T-helper 1 cell (primary cell): ENCODE measurements around the gene PLP2.
"Not testable (repeated sequence)": the region's sequence is repeated elsewhere in the genome, so short reads cannot be mapped to it uniquely, and the experiment has no call there.

ENCODE experiments used
- DNase-seq, 5 donors: peaks; one replicate each; pipeline ENCODE4 v3.0.0-alpha.2; 2012 to 2020

The PLP2 gene

GRCh38 chrX:49163555-49164419, 7.9 kb upstream of the PLP2 start:
- peak; percentile 64 to 85 (median 71) for DNase-seq

- DNase-seq: no peak
Measured at GRCh38 chrX:49164589-49165360, 6.9 kb upstream of the PLP2 start.

GRCh38 chrX:49165901-49166881, 5.5 kb upstream of the PLP2 start:
- peak; percentile 46 to 87 (median 60) for DNase-seq

GRCh38 chrX:49166914-49167739, 4.6 kb upstream of the PLP2 start:
- DNase-seq: peak; percentile 45 to 81 (median 53)

GRCh38 chrX:49167740-49168108, 4.0 kb upstream of the PLP2 start:
- no peak for DNase-seq

GRCh38 chrX:49172280-49172780, 632 bp downstream of the PLP2 start:
- peak; percentile 39 to 86 (median 45) for DNase-seq

GRCh38 chrX:49173544-49173943, 1.8 kb downstream of the PLP2 start:
- DNase-seq: not testable (repeated sequence)

- no peak for DNase-seq
Measured at GRCh38 chrX:49174723-49175122, 3.0 kb downstream of the PLP2 start.

- DNase-seq: no peak
Measured at GRCh38 chrX:49175435-49176274, 4.0 kb downstream of the PLP2 start.

GRCh38 chrX:49176421-49177326, 5.0 kb downstream of the PLP2 start:
- DNase-seq: no peak

- DNase-seq: no peak
Measured at GRCh38 chrX:49177338-49177833, 5.7 kb downstream of the PLP2 start.

- DNase-seq: no peak
Measured at GRCh38 chrX:49177873-49178480, 6.3 kb downstream of the PLP2 start.

GRCh38 chrX:49178537-49178936, 6.8 kb downstream of the PLP2 start:
- DNase-seq: no peak

- DNase-seq: no peak
Measured at GRCh38 chrX:49179358-49179757, 7.7 kb downstream of the PLP2 start.

- DNase-seq: no peak
Measured at GRCh38 chrX:49183701-49184281, 12.1 kb downstream of the PLP2 start.

- DNase-seq: peak in 3 of 5 donors; percentile 10 to 19 (median 16)
Measured at GRCh38 chrX:49184294-49185281, 12.9 kb downstream of the PLP2 start.
